ENCODE data around the gene ANKRD33B.

The ANKRD33B gene

DNA sequence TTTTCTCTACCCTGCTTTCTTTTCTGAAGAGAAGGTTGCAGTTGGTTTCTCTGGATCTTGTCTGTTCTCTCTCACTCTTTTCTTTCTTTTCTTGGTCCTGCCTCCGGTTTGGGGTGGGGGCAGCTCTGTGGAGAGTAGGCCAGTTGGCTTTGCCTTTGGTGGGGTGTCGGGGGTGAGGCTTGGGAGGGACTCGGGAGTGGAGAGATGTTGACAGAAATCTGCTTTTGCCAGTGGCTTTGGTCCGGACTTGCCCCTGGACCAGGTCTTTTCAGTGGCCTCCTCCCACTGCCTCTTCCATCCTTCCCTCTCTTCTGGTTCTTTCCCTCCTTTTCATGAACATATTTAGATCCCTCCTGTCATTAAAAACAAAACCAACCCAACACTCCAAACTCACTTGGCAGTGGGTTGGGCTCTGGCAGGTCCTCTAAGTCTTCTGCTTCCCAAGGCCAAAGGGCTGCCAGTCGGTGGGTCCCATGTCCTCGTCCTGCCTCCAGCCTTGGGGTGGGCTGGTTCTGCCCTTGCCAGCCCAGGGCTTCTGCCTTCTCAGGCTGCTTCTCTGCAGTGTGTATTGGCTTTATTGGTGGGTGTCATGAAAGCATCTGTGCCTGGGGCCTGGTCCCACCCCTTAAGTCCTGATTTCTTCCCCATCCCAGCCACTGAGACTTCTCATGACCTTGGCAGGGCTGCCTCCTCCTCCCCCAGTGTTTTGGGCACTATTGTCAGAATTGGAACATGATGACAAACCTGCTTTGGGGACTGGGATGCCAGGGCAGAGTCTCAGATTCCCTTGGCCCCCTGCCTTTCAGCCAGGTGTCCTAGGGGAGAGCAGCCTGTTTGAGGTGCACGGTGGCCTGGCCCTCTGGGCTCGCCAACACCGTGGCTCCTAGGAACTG lies 16.9 kb downstream of the ANKRD33B start:
- no peak for DNase-seq

DNA sequence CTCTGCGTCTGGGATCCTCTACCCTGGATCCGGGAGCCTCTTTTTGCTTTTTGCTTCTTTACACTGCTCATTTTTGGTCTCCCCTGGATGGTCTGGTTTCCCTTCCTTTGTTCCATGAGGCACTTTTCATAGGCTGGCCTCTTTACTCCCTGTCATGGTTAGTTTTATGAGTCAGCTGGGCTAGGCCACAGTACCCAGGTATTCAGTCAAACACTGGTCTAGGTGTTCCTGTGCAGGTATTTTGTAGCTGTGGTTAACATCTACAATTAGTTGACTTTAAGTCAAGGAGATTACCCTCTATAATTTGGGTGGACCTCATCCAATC lies 17.5 kb downstream of the ANKRD33B start:
- no peak for DNase-seq

DNA sequence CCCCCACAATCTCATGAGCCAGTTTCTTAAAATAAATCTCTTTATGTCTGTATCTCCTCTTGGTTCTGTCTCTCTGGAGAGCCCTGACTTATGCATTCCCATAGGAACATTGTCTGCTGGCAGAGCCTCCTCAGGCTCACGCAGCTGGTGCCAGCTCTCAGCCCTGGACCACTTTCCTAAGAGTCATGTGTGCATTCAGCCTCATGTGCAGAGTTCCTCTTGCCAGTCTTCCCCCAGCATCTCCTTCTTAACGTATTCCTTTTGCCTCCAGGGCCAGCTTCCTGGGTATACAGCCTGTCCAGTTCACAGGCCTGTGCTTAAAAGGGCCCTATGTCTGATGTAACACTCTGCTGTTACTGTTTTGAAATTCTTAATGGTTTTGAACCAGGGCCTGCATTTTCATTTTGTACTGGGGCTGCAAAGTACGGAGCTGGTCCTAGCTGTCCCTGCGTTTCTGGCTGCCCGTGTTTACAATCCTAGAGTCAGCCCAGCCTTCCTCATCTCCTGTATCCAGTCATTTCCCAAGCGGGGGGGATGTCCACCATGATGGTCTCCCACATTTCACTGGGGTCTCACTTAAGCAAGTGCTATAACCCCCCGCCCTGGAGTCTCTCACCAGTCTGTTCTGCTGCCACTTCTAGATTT lies 18.1 kb downstream of the ANKRD33B start:
- no peak for DNase-seq

DNA sequence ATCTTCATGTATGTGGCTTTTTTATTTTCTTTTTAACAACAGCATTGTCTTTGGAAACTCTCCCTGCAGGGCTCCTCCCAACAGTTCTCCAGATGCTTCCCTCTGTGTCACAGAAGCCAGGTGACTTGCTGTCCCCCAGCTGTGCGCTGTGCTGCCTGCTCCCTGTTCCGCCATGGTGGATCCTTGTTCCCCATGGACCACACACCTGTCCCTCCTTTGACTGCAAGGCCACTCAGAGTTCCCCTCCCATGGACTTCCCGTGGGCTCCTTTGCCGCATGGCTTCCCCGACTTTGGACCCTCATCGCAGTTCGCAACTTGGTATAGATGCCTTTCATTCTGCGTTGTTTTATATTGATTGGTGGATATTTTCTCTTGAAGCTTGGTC lies 18.6 kb downstream of the ANKRD33B start:
- no peak for DNase-seq

DNA sequence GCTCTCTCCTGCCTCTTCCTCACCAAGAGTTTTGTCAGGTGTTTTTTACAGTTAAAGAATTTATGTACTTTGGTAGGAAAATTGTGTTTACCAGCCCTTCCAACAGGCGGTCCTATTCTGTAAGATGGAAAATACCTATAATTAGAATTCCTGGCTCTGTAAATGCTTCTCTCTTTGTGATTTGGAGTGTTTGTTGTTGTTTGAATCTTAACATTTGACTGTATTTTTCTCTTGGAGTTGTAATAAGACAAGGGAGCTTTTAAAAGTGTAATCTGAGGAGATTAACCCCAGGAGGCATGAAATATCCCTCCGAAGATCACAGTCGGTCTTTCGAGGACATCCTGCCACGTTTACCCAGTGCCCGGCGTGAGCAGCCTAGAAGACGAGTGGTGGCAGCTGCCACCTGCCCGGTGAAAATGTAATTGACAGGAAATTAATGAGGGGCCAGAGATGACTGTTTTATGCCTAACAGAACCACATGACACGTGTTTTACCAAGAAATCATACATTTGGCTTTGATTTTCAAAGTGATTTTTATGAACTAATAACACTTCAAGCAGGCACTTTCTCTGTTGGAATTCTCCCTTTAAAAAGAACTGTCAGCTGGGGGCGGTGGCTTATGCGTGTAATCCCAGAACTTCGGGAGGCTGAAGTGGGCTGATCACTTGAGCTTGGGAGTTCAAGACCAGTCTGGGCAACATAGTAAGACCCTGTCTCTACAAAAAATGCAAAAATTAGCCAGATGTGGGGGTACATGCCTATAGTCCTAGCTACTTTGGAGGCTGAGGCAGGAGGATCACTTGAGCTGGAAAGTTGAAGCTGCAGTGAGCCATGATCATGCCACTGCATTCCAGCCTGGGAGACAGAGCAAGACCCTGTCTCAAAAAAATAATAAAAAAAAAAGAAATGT lies 20.0 kb downstream of the ANKRD33B start:
- DNase-seq: no peak

DNA sequence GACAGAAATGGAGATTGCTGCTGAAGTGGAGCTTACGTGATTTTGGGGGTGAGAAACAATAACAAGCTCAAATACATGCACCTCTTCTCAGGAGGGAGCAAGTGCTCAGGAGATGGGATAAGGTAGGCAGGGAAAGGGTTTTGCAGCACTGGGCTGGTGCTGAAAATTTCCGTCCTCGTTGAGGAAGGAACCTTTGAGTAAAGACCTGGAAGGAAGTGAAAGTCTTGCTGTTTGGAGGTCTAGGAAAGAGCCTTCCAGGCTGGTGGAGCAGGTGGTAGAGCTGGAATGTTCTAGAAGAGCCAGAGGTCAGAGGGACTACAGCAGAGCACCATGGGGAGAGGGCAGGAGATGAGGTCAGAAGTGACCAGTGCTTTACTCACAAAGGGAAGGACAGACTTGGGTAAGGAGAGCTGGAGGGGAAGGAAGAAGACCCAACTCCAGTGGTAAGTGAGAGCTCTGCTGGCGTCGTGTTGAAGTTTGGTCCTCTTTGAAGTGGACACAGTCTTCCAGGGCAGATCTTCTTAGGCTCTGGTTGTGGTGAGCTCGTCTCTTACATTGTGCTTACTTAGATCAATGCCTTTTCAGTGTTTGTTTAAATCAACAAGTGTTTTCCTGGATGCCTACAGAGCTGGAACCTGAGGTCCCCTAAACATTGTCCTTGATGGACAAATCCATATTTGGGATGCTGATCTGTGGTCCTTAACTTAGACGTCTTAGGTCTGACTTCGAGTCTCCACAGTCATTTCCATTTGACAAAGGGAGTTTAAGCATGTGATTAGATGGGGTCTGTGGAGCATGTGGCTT lies 21.0 kb downstream of the ANKRD33B start:
- no peak for DNase-seq

DNA sequence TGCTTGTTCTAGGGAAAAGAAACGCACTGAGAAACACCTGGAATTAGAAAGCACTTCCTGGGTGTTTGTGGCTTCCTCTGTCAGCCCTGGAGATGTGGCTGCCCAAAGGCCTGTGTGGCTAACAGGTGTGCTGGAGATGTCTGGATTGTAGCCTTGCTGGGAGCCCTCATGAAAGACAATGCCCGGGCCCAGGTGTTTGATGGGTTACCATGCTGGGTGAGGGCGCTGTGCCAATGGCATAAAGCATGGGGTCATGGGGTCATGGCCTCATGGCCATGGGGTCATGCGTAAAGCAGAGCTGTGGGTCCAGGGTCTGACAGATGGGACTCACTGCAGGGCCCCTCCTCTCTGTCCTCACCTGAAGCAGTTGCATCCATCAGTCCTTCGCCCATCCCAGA lies 21.6 kb downstream of the ANKRD33B start:
- DNase-seq: no peak

DNA sequence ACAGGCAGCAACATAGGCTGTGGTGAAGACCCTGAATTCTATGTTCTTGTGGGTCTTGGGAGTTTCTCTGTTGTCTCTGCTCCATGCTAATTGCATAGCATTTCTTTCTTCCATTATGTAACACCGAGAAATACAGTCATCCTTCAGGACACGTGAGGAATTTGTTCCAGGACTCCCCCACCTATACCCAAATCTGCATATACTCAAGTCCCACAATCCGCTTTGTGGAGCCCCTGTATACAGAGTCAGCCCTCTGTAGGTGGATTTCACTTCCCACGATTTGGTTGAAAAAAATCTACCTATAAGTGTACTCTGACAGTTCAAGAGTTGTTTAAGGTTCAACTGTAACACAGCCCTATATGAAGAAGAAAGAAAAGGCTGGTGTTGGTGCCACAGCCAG lies 22.1 kb downstream of the ANKRD33B start:
- no peak for DNase-seq

DNA sequence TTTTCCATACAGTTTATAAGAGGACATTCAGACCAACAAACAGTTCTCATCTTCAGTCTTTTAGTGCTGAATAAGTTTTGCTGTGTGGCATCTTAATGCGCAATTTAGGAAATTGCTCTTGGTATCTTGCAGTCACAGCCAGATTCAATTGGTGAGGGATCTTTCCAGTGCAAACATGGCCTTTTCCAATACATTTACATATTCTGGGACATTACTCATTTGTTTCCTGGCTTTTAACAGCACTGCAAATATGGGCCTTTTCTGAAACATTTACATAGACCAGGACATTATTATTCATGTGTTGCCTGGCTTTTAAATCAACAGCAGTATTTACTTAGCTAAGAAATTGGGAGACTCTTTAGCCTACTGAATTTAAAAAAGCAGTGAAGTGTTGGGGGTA lies 22.7 kb downstream of the ANKRD33B start:
- DNase-seq: no peak

DNA sequence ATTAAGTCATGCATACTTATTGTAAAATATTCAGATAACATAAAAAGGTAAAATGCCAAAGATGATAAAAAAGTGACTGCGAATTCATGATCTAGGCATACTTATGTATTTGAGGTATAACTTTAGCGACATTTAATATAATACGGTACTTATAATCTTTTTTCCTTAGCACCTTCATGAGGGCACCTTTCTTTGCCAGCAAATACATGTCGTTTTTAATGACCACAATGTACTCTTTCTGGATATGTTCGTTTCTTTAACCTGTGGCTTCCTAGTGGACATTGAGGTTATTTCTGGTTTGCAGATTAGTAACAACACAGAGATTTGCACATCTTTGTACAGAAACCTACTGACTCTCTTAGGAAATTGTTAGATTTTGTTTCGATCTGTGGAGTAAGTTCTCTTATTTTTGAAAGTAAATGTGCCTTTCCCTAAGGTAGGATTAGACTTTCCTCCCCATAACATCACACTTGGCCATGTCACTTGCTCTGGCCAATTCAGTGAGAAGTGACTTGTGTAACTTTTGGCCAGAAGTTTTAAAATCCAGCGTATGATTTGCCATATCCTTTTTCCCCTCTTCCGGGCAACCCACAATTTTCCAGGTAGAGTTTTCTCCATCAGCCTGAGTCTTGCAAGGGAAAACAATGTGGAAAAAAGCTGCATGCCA lies 24.4 kb downstream of the ANKRD33B start:
- DNase-seq: no peak

DNA sequence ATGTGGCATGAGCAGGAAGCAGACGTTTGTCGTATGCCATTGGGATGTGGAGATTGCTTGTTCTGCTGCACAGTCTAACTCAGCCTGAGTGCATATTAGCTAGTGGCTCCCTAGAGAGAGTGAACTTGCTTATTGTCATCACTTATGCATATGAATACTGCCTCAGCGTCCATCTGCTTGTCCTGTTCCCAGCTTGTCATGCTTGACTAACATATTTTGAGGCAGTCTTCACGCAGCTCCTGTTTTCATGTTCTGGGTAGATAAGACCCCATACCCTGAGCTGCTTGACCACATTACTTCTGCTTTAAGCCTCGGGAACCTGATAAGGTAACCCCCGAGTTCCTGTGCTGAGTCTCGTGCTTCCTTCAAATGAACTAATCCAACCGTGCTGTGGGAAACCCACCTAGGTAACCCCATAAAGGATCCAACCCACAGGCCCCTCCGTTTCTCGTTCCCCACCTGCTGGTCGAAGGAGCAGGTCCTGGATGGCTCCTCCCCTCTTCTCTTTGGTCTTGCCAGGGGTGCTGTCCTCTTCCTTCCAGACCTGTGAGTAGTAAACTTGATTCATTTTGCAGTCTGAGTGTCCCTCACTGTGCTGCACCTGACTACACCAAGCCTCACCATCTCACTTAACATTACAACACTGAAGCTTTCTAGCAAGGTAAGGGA lies 25.0 kb downstream of the ANKRD33B start:
- DNase-seq: no peak

DNA sequence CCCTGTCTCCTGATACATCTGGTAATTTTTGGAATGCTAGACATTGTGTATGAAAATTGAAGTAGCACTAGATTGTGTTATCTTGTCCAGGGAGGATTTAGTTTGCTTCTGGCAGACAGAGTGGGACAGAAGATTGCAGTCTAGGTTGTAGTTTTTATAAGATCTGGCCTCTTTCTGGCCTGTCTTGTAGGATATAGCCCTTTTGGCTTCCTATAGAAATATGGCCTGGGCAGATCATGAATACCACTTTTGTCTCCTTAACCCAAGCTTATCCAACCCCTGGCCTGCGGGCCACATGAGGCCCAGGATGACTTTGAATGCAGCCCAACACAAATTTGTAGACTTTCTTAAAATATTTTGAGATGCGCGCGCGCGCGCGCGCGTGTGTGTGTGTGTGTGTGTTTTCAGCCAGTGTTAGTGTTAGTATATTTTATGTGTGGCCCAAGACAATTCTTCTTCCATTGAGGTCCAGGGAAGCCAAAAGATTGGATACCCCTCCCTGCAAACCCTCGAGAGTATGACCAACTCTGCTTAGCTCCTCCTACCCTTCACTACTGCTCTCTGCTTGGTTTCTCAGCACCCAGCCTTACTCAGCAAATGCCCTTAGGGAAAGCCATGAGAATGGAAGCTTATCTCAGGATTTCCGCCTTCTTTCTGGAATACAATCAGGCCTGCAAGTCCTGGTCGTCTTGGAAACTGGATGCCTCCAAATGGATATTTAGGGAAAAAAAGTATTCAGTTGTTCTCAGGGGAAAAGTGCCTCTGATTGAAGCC lies 26.5 kb downstream of the ANKRD33B start:
- DNase-seq: no peak

DNA sequence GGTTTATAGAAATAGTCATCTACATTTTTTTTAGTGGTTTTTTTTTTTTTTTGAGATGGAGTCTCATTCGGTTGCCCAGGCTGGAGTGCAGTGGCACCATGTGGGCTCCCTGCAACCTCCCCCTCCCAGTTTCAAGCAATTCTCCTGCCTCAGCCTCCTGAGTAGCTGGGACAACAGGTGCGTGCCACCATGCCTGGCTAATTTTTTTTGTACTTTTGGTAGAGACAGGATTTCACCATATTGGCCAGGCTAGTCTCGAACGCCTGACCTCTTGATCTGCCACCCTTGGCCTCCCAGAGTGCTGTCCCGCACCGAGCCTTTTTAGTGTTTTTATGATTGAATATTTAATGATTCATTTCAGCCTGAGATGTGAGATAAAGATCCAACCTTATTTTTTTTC lies 27.3 kb downstream of the ANKRD33B start:
- no peak for DNase-seq

DNA sequence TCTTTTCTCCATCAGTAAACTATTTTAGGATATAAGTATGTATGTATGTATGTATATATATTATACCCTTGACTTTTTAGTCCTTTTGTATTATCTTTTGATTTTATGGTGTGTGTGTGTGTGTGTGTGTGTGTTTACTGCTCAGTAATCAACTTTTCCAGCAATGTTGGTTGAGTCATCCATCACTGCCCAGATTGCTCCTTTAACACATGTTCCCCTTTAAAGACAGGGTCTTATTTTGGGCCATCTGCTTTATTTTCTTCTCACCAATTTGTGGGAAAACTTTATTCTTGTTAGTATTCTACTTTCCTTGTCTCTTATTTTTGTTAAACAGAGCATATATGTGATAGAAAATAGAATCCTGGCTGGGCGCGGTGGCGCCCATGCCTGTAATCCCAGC lies 28.1 kb downstream of the ANKRD33B start:
- no peak for DNase-seq

DNA sequence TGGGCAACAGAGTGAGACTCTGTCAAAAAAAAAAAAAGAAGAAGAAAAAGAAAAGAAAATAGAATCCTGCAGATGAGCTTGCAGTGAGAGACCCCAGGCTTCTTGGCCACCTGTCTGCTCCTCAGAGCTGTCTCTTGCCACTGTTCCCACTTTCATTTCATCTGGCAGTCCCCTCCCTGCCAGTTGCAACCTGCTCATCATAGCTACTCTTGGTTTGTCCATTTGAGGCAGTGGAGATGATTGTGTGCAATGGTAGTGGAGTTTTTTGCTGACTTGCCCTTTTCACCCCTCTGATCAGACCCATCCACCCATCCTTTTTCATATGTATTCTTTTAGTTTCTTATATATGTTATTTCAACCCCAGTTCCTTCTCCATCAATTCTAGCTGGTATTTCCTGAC lies 28.7 kb downstream of the ANKRD33B start:
- no peak for DNase-seq

DNA sequence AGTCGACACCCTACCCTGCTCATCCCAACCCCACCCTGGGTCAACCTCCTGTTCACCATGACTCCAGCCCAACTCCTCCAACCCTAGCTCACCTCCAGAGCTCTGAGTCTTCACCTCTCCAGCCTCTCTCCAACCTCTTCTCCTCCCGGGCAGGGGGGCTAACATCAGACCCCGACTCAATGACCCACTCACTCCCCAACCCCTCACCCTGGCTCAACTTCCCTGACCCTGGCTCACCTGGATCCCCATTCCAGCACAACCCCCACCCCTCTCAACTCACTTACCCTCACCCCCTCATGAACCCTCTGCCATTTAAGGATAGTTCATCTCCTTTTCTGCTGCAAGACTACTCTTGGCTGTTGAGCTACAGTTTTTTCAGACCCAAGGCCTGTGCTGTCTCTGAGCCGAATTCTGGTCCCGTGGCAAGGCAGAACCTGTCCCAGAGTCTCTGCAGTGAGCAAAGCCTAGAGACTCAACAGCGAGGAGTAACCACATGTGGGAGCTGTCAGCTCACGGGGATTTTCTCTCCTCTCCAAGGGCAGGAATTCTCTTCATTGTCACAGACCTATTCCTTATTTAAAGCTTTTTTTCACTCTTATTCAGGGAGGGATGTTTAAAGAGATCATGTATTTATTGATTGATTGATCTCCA lies 29.8 kb downstream of the ANKRD33B start:
- DNase-seq: no peak

DNA sequence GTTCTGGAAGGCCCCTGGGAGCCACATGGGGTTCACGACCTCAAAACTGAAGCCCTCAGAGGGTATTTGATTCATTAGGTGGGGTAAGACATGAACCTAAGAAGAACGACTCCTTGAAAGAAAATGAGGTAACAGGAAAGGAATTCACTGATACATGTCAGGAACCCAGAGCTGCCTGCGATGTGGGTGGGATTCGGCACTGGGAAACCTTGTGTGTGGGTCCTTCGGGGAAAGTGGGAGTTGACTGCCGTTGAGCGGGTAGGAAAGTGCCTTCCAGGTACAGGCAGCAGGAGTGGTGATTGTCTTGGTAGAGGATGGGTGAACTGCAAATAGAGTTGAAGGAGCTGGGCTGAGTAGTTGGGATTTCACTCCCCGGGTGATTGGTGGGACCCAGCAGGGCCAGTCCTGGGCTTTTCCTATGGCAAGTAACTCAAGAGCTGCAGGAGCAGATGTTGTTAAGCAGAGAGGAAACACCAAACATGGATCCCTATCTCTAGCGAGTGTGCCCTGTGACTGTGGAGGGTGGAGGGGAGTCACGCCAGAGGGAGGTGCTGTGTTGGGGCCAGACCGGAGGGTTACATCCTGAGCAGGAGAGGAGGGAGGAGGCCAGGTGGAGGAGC lies 30.8 kb downstream of the ANKRD33B start:
- no peak for DNase-seq

DNA sequence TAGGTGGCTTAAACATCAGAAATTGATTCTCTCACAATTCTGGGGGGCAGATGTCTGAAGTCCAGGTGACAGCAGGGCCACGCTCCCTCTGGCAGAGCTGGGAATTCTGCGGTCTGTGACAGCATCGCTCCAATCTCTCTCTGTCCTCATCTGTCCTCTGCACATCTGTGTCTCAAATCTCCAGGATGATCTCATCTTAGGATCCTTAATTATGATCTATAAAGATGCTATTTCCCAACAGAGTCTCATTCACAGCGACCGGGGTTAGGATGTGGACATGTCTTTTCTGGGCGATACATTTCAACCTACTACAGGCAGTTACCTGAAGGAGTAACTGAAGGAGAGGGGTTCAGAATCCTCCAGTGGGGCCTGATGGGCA lies 31.4 kb downstream of the ANKRD33B start:
- DNase-seq: no peak

DNA sequence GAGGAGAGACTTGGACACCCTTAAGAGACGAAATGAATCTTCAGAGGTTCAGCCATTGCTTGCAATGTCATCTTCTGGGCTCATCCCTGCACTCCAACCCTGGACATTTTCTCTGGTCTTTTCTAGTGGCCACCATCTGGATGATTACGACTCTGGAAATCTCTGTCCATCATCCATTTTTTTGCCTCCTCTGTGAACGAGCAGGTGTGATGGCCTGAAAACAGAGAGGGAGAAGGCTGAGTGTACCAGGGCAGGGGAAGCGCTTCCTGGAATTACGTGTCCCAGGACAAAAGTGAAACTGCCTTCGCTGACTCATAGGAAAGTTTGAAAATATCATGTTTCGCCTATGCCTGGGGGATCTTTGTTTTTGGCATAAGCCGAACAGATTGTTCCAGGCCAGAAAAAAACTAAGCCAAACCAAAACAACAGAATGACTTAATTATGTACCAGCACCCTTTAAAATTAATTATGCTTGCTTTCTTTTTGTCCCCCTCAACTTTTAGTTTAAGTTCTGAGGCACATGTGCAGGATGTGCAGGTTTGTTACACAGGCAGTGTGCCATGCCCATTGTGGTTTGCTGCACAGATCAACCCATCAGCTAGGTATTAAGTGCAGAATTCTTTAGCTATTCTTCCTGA lies 31.9 kb downstream of the ANKRD33B start:
- DNase-seq: peak; percentile 56

Measured in right hindlimb (tissue), 1 donor.